ENCODE data around the gene GYPC. TPM values are rescaled to one million over a fixed set of nuclear protein-coding genes. Genes with fewer than 3 reads are reported as not detected.

GYPC gene
- total and polyA plus RNA-seq, 8 donors, result 31.3 to 119 (median 46.7) TPM

GRCh38 chr2:126653761-126654160 lies 2.2 kb upstream of the GYPC start:
- Histone ChIP-seq H3K27ac (no peak overlapping the region), H3K27me3 (peaks cover 0 to 13% (median 7%) of the 10 kb centered on the region in 3 donors), H3K4me1 (peaks cover 14 to 40% (median 22%) of the 10 kb centered on the region in 4 donors), H3K9me3 (no peaks in the 10 kb centered on the region), H3K36me3 (no peaks in the 10 kb centered on the region), H3K4me3 (no peak overlapping the region)
- no peak for TF ChIP-seq CTCF (IDR thresholded peaks at IDR 0.05)
- no peak for TF ChIP-seq POLR2AphosphoS5 (IDR thresholded peaks at IDR 0.05)
- WGBS, 5 donors, result 86 to 94% (median 94%) methylated on average over 4 of the region's 4 CpGs
- intact Hi-C loops (cut with DNase I; ENCODE audit: low total_unique reads), result no loop called here
- DNase-seq, result no peak

GRCh38 chr2:126655051-126655450 lies 907 bp upstream of the GYPC start:
- Histone ChIP-seq H3K4me3 (peak overlapping the region; percentile 60 to 72 (median 61)), H3K27me3 (peaks cover 0 to 13% (median 7%) of the 10 kb centered on the region in 3 donors), H3K27ac (peak overlapping the region; percentile 7 to 96 (median 95)), H3K36me3 (peaks cover 0 to 2% (median 0%) of the 10 kb centered on the region in 4 donors), H3K9me3 (no peaks in the 10 kb centered on the region), H3K4me1 (peaks cover 20 to 52% (median 34%) of the 10 kb centered on the region in 4 donors)
- DNase-seq, result no peak
- 68 to 82% (median 79%) methylated on average over 7 of the region's 7 CpGs for WGBS, 5 donors
- TF ChIP-seq POLR2AphosphoS5 (IDR thresholded peaks at IDR 0.05) (no peak), EP300 (IDR thresholded peaks at IDR 0.05) (no peak), POLR2A (IDR thresholded peaks at IDR 0.05) (no peak), CTCF (IDR thresholded peaks at IDR 0.05) (no peak)
- intact Hi-C loops (cut with DNase I; ENCODE audit: low total_unique reads), result no loop called here

- Histone ChIP-seq H3K27me3 (peaks cover 0 to 13% (median 7%) of the 10 kb centered on the region in 3 donors), H3K9me3 (no peaks in the 10 kb centered on the region), H3K27ac (peak overlapping the region; percentile 84 to 96 (median 95)), H3K36me3 (peaks cover 0 to 4% (median 0%) of the 10 kb centered on the region in 4 donors), H3K4me3 (peak overlapping the region; percentile 60 to 72 (median 61)), H3K4me1 (peaks cover 20 to 66% (median 48%) of the 10 kb centered on the region in 4 donors)
- WGBS, 5 donors, result 7 to 11% (median 9%) methylated on average over 15 to 38 of the region's 38 CpGs
- no peak for TF ChIP-seq POLR2AphosphoS5 (IDR thresholded peaks at IDR 0.05)
- no peak for TF ChIP-seq EP300 (IDR thresholded peaks at IDR 0.05)
- no peak for TF ChIP-seq POLR2A (IDR thresholded peaks at IDR 0.05)
- no peak for TF ChIP-seq CTCF (IDR thresholded peaks at IDR 0.05)
- intact Hi-C loops (cut with DNase I; ENCODE audit: low total_unique reads), result no loop called here
- DNase-seq, result peak in 1 of 2 donors; percentile 68
Observed at GRCh38 chr2:126656431-126657147, 631 bp downstream of the GYPC start.

- WGBS, 5 donors, result 19 to 59% (median 47%) methylated on average over 16 of the region's 16 CpGs
- H3K9me3 ChIP-seq, result no peaks in the 10 kb centered on the region
- H3K27ac ChIP-seq, result peak overlapping the region; percentile 31 to 96 (median 95)
- peaks cover 0 to 4% (median 0%) of the 10 kb centered on the region in 4 donors for H3K36me3 ChIP-seq
- DNase-seq, result peak; percentile 42 to 76
- H3K27me3 ChIP-seq, result peaks cover 0 to 13% (median 7%) of the 10 kb centered on the region in 3 donors
- H3K4me1 ChIP-seq, result peaks cover 20 to 72% (median 53%) of the 10 kb centered on the region in 4 donors
- intact Hi-C loops (cut with DNase I; ENCODE audit: low total_unique reads), result no loop called here
- TF ChIP-seq EP300 (IDR thresholded peaks at IDR 0.05) (peak; percentile 94), POLR2A (IDR thresholded peaks at IDR 0.05) (no peak), CTCF (IDR thresholded peaks at IDR 0.05) (no peak), POLR2AphosphoS5 (IDR thresholded peaks at IDR 0.05) (peak; percentile 77 to 94 (median 87))
- H3K4me3 ChIP-seq, result peak overlapping the region; percentile 60 to 72 (median 61)
Observed at GRCh38 chr2:126657148-126657635, 1.2 kb downstream of the GYPC start.
